HepG2 (cell line): ENCODE data around the gene ARFIP1. TPM values are rescaled to one million over a fixed set of nuclear protein-coding genes. Genes with fewer than 3 reads are reported as not detected.
A peak's percentile ranks its signal among the peaks of the same experiment; 100 is the strongest.

Source experiments
- BCLAF1 ChIP-seq: fragments of 450-650 bp; IDR thresholded peaks from 2 replicates; pipeline ENCODE4 v1.6.1; 2017; ENCODE audit warnings: mild to moderate bottlenecking
- CAMTA2 ChIP-seq: sonication (generic); formaldehyde crosslinking; IDR thresholded peaks from 2 replicates; pipeline ENCODE4 v1.4.0; 2020; ENCODE audit warnings: mild to moderate bottlenecking, missing genetic modification reagents, borderline replicate concordance
- GPN1 ChIP-seq: sonication (generic); formaldehyde crosslinking; IDR thresholded peaks from 2 replicates; pipeline ENCODE4 v1.5.1; 2020; ENCODE audit warnings: missing genetic modification reagents, borderline replicate concordance
- HOXA3 ChIP-seq: sonication (generic); formaldehyde crosslinking; IDR thresholded peaks from 2 replicates; pipeline ENCODE4 v1.5.0; 2020; ENCODE audit warnings: missing genetic modification reagents
- LBX2 ChIP-seq: sonication (generic); formaldehyde crosslinking; IDR thresholded peaks from 2 replicates; pipeline ENCODE4 v1.5.0; 2020; ENCODE audit warnings: missing genetic modification reagents, mild to moderate bottlenecking, borderline replicate concordance
- MXI1 ChIP-seq: IDR thresholded peaks from 3 replicates; pipeline ENCODE4 v1.6.1; 2012; ENCODE audit warnings: low read depth, low read length, inconsistent platforms, borderline replicate concordance
- RFXAP ChIP-seq: sonication (generic); formaldehyde crosslinking; IDR thresholded peaks from 2 replicates; pipeline ENCODE4 v1.4.0; 2020; ENCODE audit warnings: missing genetic modification reagents, borderline replicate concordance
- SNAI1 ChIP-seq: sonication (generic); formaldehyde crosslinking; IDR thresholded peaks from 2 replicates; pipeline ENCODE4 v1.5.0; 2020; ENCODE audit warnings: mild to moderate bottlenecking, missing genetic modification reagents, borderline replicate concordance
- SP4 ChIP-seq: sonication (generic); formaldehyde crosslinking; IDR thresholded peaks from 2 replicates; pipeline ENCODE4 v1.8.1; 2023; ENCODE audit warnings: mild to moderate bottlenecking, missing genetic modification reagents
- UBTF ChIP-seq: sonication (generic); formaldehyde crosslinking; IDR thresholded peaks from 2 replicates; pipeline ENCODE4 v1.4.0; 2020; ENCODE audit warnings: mild to moderate bottlenecking, missing genetic modification reagents
- YY1 ChIP-seq: IDR thresholded peaks from 2 replicates; pipeline ENCODE4 v1.6.1; 2011; ENCODE audit warnings: low read length, low read depth, moderate library complexity, mild to moderate bottlenecking; ENCODE audit not compliant: insufficient read depth, insufficient replicate concordance
- ZMYM4 ChIP-seq: sonication (generic); formaldehyde crosslinking; IDR thresholded peaks from 2 replicates; pipeline ENCODE4 v1.8.1; 2023; ENCODE audit warnings: mild to moderate bottlenecking, missing genetic modification reagents
- ZNF20 ChIP-seq: sonication (generic); formaldehyde crosslinking; IDR thresholded peaks from 2 replicates; pipeline ENCODE4 v1.4.0; 2020; ENCODE audit warnings: mild to moderate bottlenecking, moderate library complexity, missing genetic modification reagents
- ZNF224 ChIP-seq: sonication (generic); formaldehyde crosslinking; IDR thresholded peaks from 2 replicates; pipeline ENCODE4 v1.5.0; 2020; ENCODE audit warnings: mild to moderate bottlenecking, missing genetic modification reagents
- ZNF530 ChIP-seq: sonication (generic); formaldehyde crosslinking; IDR thresholded peaks from 2 replicates; pipeline ENCODE4 v1.5.0; 2020; ENCODE audit warnings: low read depth, mild to moderate bottlenecking, missing genetic modification reagents
- ZNF576 ChIP-seq: sonication (generic); formaldehyde crosslinking; IDR thresholded peaks from 2 replicates; pipeline ENCODE4 v1.4.0; 2020; ENCODE audit warnings: mild to moderate bottlenecking, missing genetic modification reagents
- ZNF580 ChIP-seq: IDR thresholded peaks from 2 replicates; pipeline ENCODE4 v1.6.1; 2016; ENCODE audit warnings: low read depth, borderline replicate concordance
- ZNF652 ChIP-seq: IDR thresholded peaks from 2 replicates; pipeline ENCODE4 v1.6.1; 2016; ENCODE audit warnings: low read depth, borderline replicate concordance
- ZNF678 ChIP-seq: sonication (generic); formaldehyde crosslinking; IDR thresholded peaks from 2 replicates; pipeline ENCODE4 v1.4.0; 2020; ENCODE audit warnings: mild to moderate bottlenecking, missing genetic modification reagents
- ZNF691 ChIP-seq: sonication (generic); formaldehyde crosslinking; IDR thresholded peaks from 2 replicates; pipeline ENCODE4 v1.4.0; 2020; ENCODE audit warnings: missing genetic modification reagents, low read depth, mild to moderate bottlenecking, borderline replicate concordance
- ZNF775 ChIP-seq: sonication (generic); formaldehyde crosslinking; IDR thresholded peaks from 2 replicates; pipeline ENCODE4 v1.4.0; 2020; ENCODE audit warnings: missing genetic modification reagents, mild to moderate bottlenecking, moderate library complexity, borderline replicate concordance
- ZNF891 ChIP-seq: sonication (generic); formaldehyde crosslinking; IDR thresholded peaks from 2 replicates; pipeline ENCODE4 v1.5.0; 2020; ENCODE audit warnings: mild to moderate bottlenecking, missing genetic modification reagents
- polyA plus RNA-seq, 8 experiments: library from polyadenylated mRNA; depleted of rRNA in 3 of 8; stranded (reverse) in 7 of 8; unstranded in 1 of 8; fragments of >200 nt; fragmentation: Illumina TruSeq in 4 of 8; extraction: Trizol in 4 of 8; gene quantifications; 2 replicates each; pipeline versions ENCODE4 v1.2.1 to v1.2.3, GENCODE V29; 2011 to 2016; ENCODE audit warnings: low read depth in 4 of 8, missing spikeins in 1 of 8, mixed read lengths in 1 of 8; ENCODE audit not compliant: insufficient read depth in 1 of 8
- total RNA-seq, 5 experiments: library from RNA; depleted of rRNA; stranded (reverse); fragments of >200 nt; fragmentation: Illumina TruSeq; extraction: Trizol; gene quantifications; 2 replicates each; pipeline ENCODE4 v1.2.3, GENCODE V29; 2016; ENCODE audit warnings: low read depth in 1 of 5

Gene ARFIP1
- total and polyA plus RNA-seq, 2 of the 13 experiments (the other 11 are each of a cell fraction or from before 2014, with no cell fraction given), result 9.9 to 27.7 TPM

- TF ChIP-seq UBTF (peak; percentile 54; the same call in 1 of the 2 replicates), ZNF224 (CRISPR knock-in tag) (no peak), ZNF678 (no peak), ZNF775 (CRISPR knock-in tag) (no peak), GPN1 (no peak), ZNF691 (CRISPR knock-in tag) (no peak), ZNF20 (CRISPR knock-in tag) (no peak), HOXA3 (no peak), SP4 (0 out of 2 replicates have a peak, but pooled peaks have one; percentile 21), ZNF891 (CRISPR knock-in tag) (peak; percentile 56; the same call in 1 of the 2 replicates), LBX2 (CRISPR knock-in tag) (no peak), RFXAP (CRISPR knock-in tag) (peak; percentile 18; the same call in 1 of the 2 replicates), SNAI1 (no peak), ZNF580 (CRISPR knock-in tag) (no peak), ZNF652 (CRISPR knock-in tag) (no peak), MXI1 (no peak), CAMTA2 (CRISPR knock-in tag) (no peak), YY1 (no peak), ZMYM4 (CRISPR knock-in tag) (no peak), ZNF530 (CRISPR knock-in tag) (no peak), ZNF576 (CRISPR knock-in tag) (no peak), BCLAF1 (no peak)
Measured at GRCh38 chr4:152936446-152937335, 156.9 kb downstream of the ARFIP1 start (continued).
